Dermis lymphatic vessel endothelial cell (primary cell): ENCODE measurements around the gene SLC13A1. TPM values are rescaled to one million over a fixed set of nuclear protein-coding genes. Genes with fewer than 3 reads are reported as not detected.

Source experiments
- total RNA-seq: library from RNA; depleted of rRNA; stranded (reverse); fragments of >200 nt; gene quantifications from 2 replicates; pipeline ENCODE4 v1.2.1, GENCODE V29; 2014

SLC13A1 gene
- total RNA-seq: not detected in 2 replicates

GRCh38 chr7:123199883-123200282 lies at the start of gene SLC13A1:
SLC13A1 (minus strand) TSS chr7:123199969; CDS start chr7:123199946, 23 bp downstream.

Other genes with a start within 250 kb of the SLC13A1 start
- not detected in 2 replicates for gene TAS2R16, start 204.3 kb downstream of the SLC13A1 start, total RNA-seq